Activated T-cell treated with anti-CD3 and anti-CD28 coated beads, Interleukin-2, amount 50 U/mL, for 4 hours (primary cell): ENCODE results near the gene SYNCRIP. TPM values are rescaled to one million over a fixed set of nuclear protein-coding genes. Genes with fewer than 3 reads are reported as not detected.
"Not testable (repeated sequence)": the region's sequence is repeated elsewhere in the genome, so short reads cannot be mapped to it uniquely, and the experiment has no call there.

Experiments
- ATAC-seq, 2 donors: fragments of 200-7000 bp; cut with Tn5 transposase; one replicate each; pipeline ENCODE4 v1.10.0; 2021
- DNase-seq: peaks from one replicate; pipeline ENCODE4 v3.0.0-alpha.2; 2020
- H3K27me3 Mint-ChIP-seq: one replicate; pipeline ENCODE4 v1.8.0; 2021; ENCODE audit warnings: low read depth, mixed read lengths
- H3K36me3 Mint-ChIP-seq: one replicate; pipeline ENCODE4 v1.8.0; 2022; ENCODE audit warnings: mixed read lengths; ENCODE audit not compliant: insufficient read depth
- H3K4me1 Mint-ChIP-seq: one replicate; pipeline ENCODE4 v1.8.0; 2021; ENCODE audit warnings: low read depth, mixed read lengths
- H3K4me3 Mint-ChIP-seq: one replicate; pipeline ENCODE4 v1.8.0; 2021; ENCODE audit warnings: mild to moderate bottlenecking, moderate library complexity, mixed read lengths
- H3K9me3 Mint-ChIP-seq: one replicate; pipeline ENCODE4 v1.8.0; 2021; ENCODE audit warnings: mixed read lengths
- total RNA-seq, 3 donors: library from RNA; stranded (reverse); gene quantifications; one replicate each; pipeline ENCODE4 v1.2.1, GENCODE V29; 2021

Gene SYNCRIP
- total RNA-seq, 3 donors from 2014 or later = 248 to 285 (median 283) TPM

- DNase-seq, H3K4me3 Mint-ChIP-seq, ATAC-seq, H3K9me3 Mint-ChIP-seq, H3K27me3 Mint-ChIP-seq, H3K4me1 Mint-ChIP-seq: not testable (repeated sequence)
- H3K36me3 Mint-ChIP-seq = peaks cover 36% of the 10 kb centered on the region
These were observed 78.5 kb downstream of the SYNCRIP start for GRCh38 chr6:85564223-85564622.

Other genes starting within 250 kb of the SYNCRIP start
- gene NT5E, start 192.8 kb downstream of the SYNCRIP start, total RNA-seq = 10 to 100 TPM in 2 of 3 donors, 1 to 10 TPM in 1; 9.4 to 18.4 (median 13.4) TPM
- 10 to 100 TPM; 21.1 to 30.2 (median 25.7) TPM for gene SNX14, start 49.0 kb downstream of the SYNCRIP start, total RNA-seq